Panc1 (cell line): ENCODE measurements around the gene OR10J1.

ENCODE experiments used
- POLR2AphosphoS5 ChIP-seq: IDR thresholded peaks from 2 replicates; pipeline ENCODE4 v1.6.1; 2012; ENCODE audit warnings: mild to moderate bottlenecking, low read depth, low read length, moderate library complexity
- SIN3A ChIP-seq: IDR thresholded peaks from 2 replicates; pipeline ENCODE4 v1.6.1; 2012; ENCODE audit warnings: low read depth, mild to moderate bottlenecking, low read length, moderate library complexity, borderline replicate concordance; ENCODE audit not compliant: insufficient read depth
- TF ChIP-seq, protein P1 (sequence below): fragments of 450-650 bp; IDR thresholded peaks from 2 replicates; pipeline ENCODE4 v1.5.1; 2017; ENCODE audit warnings: mild to moderate bottlenecking
- TF ChIP-seq, protein P2 (sequence below), 2 experiments: IDR thresholded peaks; 2 replicates each; pipeline ENCODE4 v1.6.1; 2011 to 2012; ENCODE audit warnings: low read depth in 2 of 2, control low read depth in 1 of 2, low read length in 1 of 2, mild to moderate bottlenecking in 1 of 2, moderate library complexity in 1 of 2; ENCODE audit not compliant: insufficient read depth in 1 of 2

DNA sequence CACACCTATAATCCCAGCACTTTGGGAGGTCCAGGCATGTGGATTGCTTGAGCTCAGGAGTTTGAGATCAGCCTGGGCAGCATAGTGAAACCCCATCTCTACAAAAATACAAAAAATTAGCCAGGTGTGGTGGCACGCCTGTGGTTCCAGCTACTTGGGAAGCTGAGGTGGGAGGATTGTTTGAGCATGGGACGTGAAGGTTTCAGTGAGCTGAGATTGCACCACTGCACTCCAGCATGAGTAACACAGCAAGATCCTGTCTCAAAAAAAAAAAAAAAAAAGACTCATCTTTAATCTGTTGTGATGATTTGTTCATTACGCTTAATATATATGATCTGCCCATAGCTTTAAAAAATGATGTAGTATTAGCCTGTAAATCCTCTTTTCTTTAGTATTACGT is 44.0 kb downstream of the OR10J1 start:
- TF ChIP-seq, protein P1, sequence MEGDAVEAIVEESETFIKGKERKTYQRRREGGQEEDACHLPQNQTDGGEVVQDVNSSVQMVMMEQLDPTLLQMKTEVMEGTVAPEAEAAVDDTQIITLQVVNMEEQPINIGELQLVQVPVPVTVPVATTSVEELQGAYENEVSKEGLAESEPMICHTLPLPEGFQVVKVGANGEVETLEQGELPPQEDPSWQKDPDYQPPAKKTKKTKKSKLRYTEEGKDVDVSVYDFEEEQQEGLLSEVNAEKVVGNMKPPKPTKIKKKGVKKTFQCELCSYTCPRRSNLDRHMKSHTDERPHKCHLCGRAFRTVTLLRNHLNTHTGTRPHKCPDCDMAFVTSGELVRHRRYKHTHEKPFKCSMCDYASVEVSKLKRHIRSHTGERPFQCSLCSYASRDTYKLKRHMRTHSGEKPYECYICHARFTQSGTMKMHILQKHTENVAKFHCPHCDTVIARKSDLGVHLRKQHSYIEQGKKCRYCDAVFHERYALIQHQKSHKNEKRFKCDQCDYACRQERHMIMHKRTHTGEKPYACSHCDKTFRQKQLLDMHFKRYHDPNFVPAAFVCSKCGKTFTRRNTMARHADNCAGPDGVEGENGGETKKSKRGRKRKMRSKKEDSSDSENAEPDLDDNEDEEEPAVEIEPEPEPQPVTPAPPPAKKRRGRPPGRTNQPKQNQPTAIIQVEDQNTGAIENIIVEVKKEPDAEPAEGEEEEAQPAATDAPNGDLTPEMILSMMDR, result no peak
- TF ChIP-seq SIN3A (no peak), POLR2AphosphoS5 (no peak)
- TF ChIP-seq, protein P2, sequence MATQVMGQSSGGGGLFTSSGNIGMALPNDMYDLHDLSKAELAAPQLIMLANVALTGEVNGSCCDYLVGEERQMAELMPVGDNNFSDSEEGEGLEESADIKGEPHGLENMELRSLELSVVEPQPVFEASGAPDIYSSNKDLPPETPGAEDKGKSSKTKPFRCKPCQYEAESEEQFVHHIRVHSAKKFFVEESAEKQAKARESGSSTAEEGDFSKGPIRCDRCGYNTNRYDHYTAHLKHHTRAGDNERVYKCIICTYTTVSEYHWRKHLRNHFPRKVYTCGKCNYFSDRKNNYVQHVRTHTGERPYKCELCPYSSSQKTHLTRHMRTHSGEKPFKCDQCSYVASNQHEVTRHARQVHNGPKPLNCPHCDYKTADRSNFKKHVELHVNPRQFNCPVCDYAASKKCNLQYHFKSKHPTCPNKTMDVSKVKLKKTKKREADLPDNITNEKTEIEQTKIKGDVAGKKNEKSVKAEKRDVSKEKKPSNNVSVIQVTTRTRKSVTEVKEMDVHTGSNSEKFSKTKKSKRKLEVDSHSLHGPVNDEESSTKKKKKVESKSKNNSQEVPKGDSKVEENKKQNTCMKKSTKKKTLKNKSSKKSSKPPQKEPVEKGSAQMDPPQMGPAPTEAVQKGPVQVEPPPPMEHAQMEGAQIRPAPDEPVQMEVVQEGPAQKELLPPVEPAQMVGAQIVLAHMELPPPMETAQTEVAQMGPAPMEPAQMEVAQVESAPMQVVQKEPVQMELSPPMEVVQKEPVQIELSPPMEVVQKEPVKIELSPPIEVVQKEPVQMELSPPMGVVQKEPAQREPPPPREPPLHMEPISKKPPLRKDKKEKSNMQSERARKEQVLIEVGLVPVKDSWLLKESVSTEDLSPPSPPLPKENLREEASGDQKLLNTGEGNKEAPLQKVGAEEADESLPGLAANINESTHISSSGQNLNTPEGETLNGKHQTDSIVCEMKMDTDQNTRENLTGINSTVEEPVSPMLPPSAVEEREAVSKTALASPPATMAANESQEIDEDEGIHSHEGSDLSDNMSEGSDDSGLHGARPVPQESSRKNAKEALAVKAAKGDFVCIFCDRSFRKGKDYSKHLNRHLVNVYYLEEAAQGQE (IDR thresholded peaks at IDR 0.05; ENCODE audit: insufficient read depth in 1 of 2, low read depth in 2 of 2, low read length in 1 of 2), result no peak
